Activated CD4-positive, alpha-beta T cell treated with anti-CD3 and anti-CD28 coated beads for 36 hours (primary cell): ENCODE data around the gene NKX2-3. TPM values are rescaled to one million over a fixed set of nuclear protein-coding genes. Genes with fewer than 3 reads are reported as not detected.

Experiments used
- ATAC-seq: fragments of 200-7000 bp; cut with Tn5 transposase; one replicate; pipeline ENCODE4 v1.10.0; 2021; ENCODE audit warnings: mild to moderate bottlenecking, moderate library complexity
- CTCF ChIA-PET: fragments of 350-600 bp; sonication (Branson Sonifier 250); formaldehyde crosslinking; loops from one replicate; lab custom pipeline; 2021; ENCODE audit warnings: antibody characterized with exemption; lab: Charles Lee
- POLR2A ChIA-PET: fragments of 350-600 bp; sonication (Branson Sonifier 250); formaldehyde crosslinking; loops from one replicate; lab custom pipeline; 2021; ENCODE audit warnings: antibody characterized with exemption, inconsistent platforms; lab: Charles Lee
- DNase-seq: peaks from one replicate; pipeline ENCODE4 v3.0.0-alpha.2; 2020
- H3K27ac Mint-ChIP-seq: one replicate; pipeline ENCODE4 v1.8.0; 2021; ENCODE audit warnings: mixed read lengths
- H3K27me3 Mint-ChIP-seq: one replicate; pipeline ENCODE4 v1.8.0; 2021; ENCODE audit warnings: mixed read lengths
- H3K36me3 Mint-ChIP-seq: one replicate; pipeline ENCODE4 v1.8.0; 2021; ENCODE audit warnings: low read depth, mixed read lengths
- H3K4me1 Mint-ChIP-seq: one replicate; pipeline ENCODE4 v1.8.0; 2021; ENCODE audit warnings: mixed read lengths
- H3K4me3 Mint-ChIP-seq: one replicate; pipeline ENCODE4 v1.8.0; 2021; ENCODE audit warnings: mild to moderate bottlenecking, moderate library complexity, mixed read lengths
- H3K9me3 Mint-ChIP-seq: one replicate; pipeline ENCODE4 v1.8.0; 2021; ENCODE audit warnings: low read depth, mixed read lengths
- intact Hi-C, 2 experiments: fragments of 100-400 bp; cut with DNase I in 1 of 2; cut with micrococcal nuclease in 1 of 2; formaldehyde crosslinking; loops; one replicate each; pipeline versions ENCODE4 v1.14.2 to v1.15.1; 2022 to 2024; cut with DNase I, micrococcal nuclease
- total RNA-seq, 2 experiments: library from RNA; stranded (reverse); gene quantifications; one replicate each; pipeline ENCODE4 v1.2.3, GENCODE V29; 2021

The NKX2-3 gene
- total RNA-seq, 2 experiments from 2014 or later: not detected

- peaks cover 34% of the 10 kb centered on the region for H3K4me1 Mint-ChIP-seq
- H3K36me3 Mint-ChIP-seq: no peaks in the 10 kb centered on the region
- ATAC-seq: peak; percentile 26
- ChIA-PET POLR2A (no interaction called here), CTCF (interaction anchor here (0.6 kb wide), 1 partner anchor 69 kb away, joined by 5 read pairs; no protein-coding TSS in a partner anchor)
- no peaks in the 10 kb centered on the region for H3K9me3 Mint-ChIP-seq
- intact Hi-C loops: loop anchor here (5.0 to 10.0 kb wide), 3 partner anchors 103 to 1700 kb away; partner anchors contain the start of genes TLX1 (in 2 of the 2) and GOT1 (in 1 of the 2)
- peak; percentile 47 for DNase-seq
- peaks cover 83% of the 10 kb centered on the region for H3K27me3 Mint-ChIP-seq
- no peak overlapping the region for H3K4me3 Mint-ChIP-seq
- no peak overlapping the region for H3K27ac Mint-ChIP-seq
These were observed 2.4 kb downstream of the NKX2-3 start for GRCh38 chr10:99534939-99535763.

GRCh38 chr10:99535764-99536337 is 3.1 kb downstream of the NKX2-3 start:
- ChIA-PET POLR2A (no interaction called here), CTCF (interaction anchor here (0.7 kb wide), 1 partner anchor 90 kb away, joined by 3 read pairs; no protein-coding TSS in a partner anchor)
- no peak overlapping the region for H3K27ac Mint-ChIP-seq
- ATAC-seq: no peak
- no peaks in the 10 kb centered on the region for H3K36me3 Mint-ChIP-seq
- no peak overlapping the region for H3K4me3 Mint-ChIP-seq
- H3K27me3 Mint-ChIP-seq: peaks cover 79% of the 10 kb centered on the region
- no peak for DNase-seq
- H3K9me3 Mint-ChIP-seq: no peaks in the 10 kb centered on the region
- H3K4me1 Mint-ChIP-seq: peaks cover 31% of the 10 kb centered on the region
- intact Hi-C loops: loop anchor here (10.0 kb wide), 2 partner anchors 1599 to 1699 kb away; partner anchors contain the start of gene TLX1 (in 2 of the 2)

GRCh38 chr10:99536338-99537085 is 3.8 kb downstream of the NKX2-3 start:
- DNase-seq (peak; percentile 43), ATAC-seq (no peak)
- Mint-ChIP-seq H3K27ac (no peak overlapping the region), H3K36me3 (no peaks in the 10 kb centered on the region), H3K4me3 (no peak overlapping the region), H3K27me3 (peaks cover 78% of the 10 kb centered on the region), H3K9me3 (no peaks in the 10 kb centered on the region), H3K4me1 (peaks cover 31% of the 10 kb centered on the region)
- intact Hi-C loops: loop anchor here (10.0 kb wide), 2 partner anchors 1598 to 1698 kb away; partner anchors contain the start of gene TLX1 (in 2 of the 2)
- ChIA-PET CTCF (interaction anchor here (0.6 to 0.7 kb wide), 2 partner anchors 23 to 91 kb away, joined by 3 read pairs; no protein-coding TSS in a partner anchor), POLR2A (no interaction called here)

DNA sequence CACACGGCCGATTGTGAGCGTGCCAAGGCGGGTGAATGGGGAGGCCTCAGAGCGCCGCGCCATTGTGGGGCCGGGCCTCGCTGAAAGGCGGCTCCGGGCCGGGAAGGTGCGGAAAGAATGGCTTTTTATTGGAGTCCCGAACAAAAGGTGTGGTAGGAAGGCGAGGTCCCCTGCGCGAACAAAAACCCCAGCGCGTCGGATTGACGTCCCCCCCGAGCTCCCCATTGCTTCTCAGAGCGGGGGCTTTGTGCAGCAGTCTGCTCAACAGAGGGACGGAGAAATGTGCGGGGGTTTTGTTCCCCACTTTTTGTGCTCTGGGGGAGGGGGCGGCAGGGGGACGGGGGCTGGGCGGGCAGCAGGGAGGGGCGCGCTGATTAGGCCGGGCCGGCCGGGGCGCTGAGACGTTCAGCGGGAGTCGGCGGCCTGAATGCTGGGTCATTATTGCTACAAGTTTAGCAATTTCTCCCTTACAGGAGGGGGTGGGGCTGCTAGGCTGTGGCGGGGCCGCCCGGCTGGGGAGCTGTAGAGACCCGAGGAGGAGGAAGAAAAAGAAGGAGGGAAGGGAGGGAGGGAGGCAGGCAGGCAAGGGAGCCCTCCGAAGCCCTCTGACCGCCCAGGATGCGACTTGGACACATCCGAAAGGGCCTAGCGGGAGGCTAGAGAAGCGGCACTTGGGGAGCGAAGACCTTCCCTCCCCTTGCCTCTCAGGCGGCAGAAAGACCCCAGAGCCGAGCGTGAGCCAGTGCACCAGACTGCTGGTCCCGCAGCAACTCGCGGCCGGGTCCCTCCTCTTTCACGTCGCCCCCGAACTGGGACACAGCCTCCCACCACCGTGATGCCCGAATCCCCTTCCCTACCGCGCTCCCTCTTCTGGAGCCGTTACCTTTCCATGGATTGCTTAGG is 4.6 kb downstream of the NKX2-3 start:
- DNase-seq (no peak), ATAC-seq (no peak)
- no peak overlapping the region for H3K27ac Mint-ChIP-seq
- no peak overlapping the region for H3K4me3 Mint-ChIP-seq
- H3K4me1 Mint-ChIP-seq: peaks cover 25% of the 10 kb centered on the region
- ChIA-PET CTCF (interaction anchor here (0.6 kb wide), 1 partner anchor 24 kb away, joined by 3 read pairs; no protein-coding TSS in a partner anchor), POLR2A (no interaction called here)
- no peaks in the 10 kb centered on the region for H3K36me3 Mint-ChIP-seq
- no peaks in the 10 kb centered on the region for H3K9me3 Mint-ChIP-seq
- H3K27me3 Mint-ChIP-seq: peaks cover 71% of the 10 kb centered on the region
- intact Hi-C loops: loop anchor here (10.0 kb wide), 2 partner anchors 1597 to 1697 kb away; partner anchors contain the start of gene TLX1 (in 2 of the 2)

GRCh38 chr10:99537989-99538917 is 5.5 kb downstream of the NKX2-3 start:
- DNase-seq (no peak), ATAC-seq (no peak)
- H3K4me1 Mint-ChIP-seq: peaks cover 17% of the 10 kb centered on the region
- H3K27ac Mint-ChIP-seq: no peak overlapping the region
- H3K27me3 Mint-ChIP-seq: peaks cover 68% of the 10 kb centered on the region
- H3K4me3 Mint-ChIP-seq: no peak overlapping the region
- H3K9me3 Mint-ChIP-seq: no peaks in the 10 kb centered on the region
- intact Hi-C loops: loop anchor here (10.0 kb wide), 2 partner anchors 1597 to 1697 kb away; partner anchors contain the start of gene TLX1 (in 2 of the 2)
- no peaks in the 10 kb centered on the region for H3K36me3 Mint-ChIP-seq
- POLR2A ChIA-PET: no interaction called here
- CTCF ChIA-PET: interaction anchor here (0.7 kb wide), 1 partner anchor 122 kb away, joined by 3 read pairs; no protein-coding TSS in a partner anchor

DNA sequence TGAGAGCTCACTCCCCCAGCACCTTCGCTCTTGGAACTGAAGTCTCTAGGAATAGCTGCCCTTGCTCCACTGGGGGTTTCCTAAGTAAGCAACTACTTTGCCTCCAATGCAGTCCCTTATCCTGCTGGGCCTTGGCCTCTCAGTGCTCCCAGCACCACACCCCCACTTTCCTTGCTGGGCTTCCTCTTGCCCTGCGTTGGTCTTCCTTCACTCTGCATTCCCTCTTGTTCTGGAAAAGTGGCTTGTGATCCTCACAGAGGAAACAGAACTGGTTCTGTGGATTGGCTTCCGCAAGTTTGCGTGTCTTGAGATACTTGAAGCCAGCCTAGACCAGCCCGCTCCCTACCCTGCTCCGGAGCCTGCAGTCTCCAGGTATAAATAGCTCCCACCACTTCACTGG is 6.4 kb downstream of the NKX2-3 start:
- Mint-ChIP-seq H3K36me3 (no peaks in the 10 kb centered on the region), H3K27me3 (peaks cover 65% of the 10 kb centered on the region), H3K9me3 (no peaks in the 10 kb centered on the region), H3K27ac (no peak overlapping the region), H3K4me3 (no peak overlapping the region), H3K4me1 (peaks cover 15% of the 10 kb centered on the region)
- CTCF ChIA-PET: no interaction called here
- POLR2A ChIA-PET: no interaction called here
- DNase-seq: no peak
- intact Hi-C loops: loop anchor here (10.0 kb wide), 2 partner anchors 1596 to 1696 kb away; partner anchors contain the start of gene TLX1 (in 2 of the 2)
- no peak for ATAC-seq

- no peak for ATAC-seq
- ChIA-PET CTCF (no interaction called here), POLR2A (no interaction called here)
- peaks cover 10% of the 10 kb centered on the region for H3K4me1 Mint-ChIP-seq
- peaks cover 63% of the 10 kb centered on the region for H3K27me3 Mint-ChIP-seq
- no peaks in the 10 kb centered on the region for H3K9me3 Mint-ChIP-seq
- intact Hi-C loops: loop anchor here (10.0 kb wide), 2 partner anchors 1595 to 1695 kb away; partner anchors contain the start of gene TLX1 (in 2 of the 2)
- no peak overlapping the region for H3K27ac Mint-ChIP-seq
- no peak overlapping the region for H3K4me3 Mint-ChIP-seq
- no peaks in the 10 kb centered on the region for H3K36me3 Mint-ChIP-seq
- no peak for DNase-seq
These were observed 7.1 kb downstream of the NKX2-3 start for GRCh38 chr10:99539820-99540219.

DNA sequence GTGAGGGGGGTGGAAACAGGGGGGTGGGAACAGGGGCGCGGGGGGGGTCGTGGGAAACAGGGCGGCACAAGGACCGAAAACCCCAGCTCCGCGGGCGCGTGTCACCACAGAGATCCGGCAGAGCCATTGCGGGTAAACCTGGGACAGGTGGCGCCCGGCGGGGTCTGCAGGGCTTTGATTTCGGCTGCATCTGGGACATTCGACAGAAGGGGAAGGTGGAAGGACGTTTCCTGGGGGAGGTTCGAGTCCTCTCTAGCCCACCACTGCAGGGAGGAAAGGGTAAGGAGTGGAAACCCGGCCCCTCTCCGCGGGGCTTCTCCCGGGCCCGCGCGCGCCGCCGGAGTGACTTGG is 7.5 kb downstream of the NKX2-3 start:
- Mint-ChIP-seq H3K4me1 (peaks cover 10% of the 10 kb centered on the region), H3K36me3 (no peaks in the 10 kb centered on the region), H3K27me3 (peaks cover 62% of the 10 kb centered on the region), H3K9me3 (no peaks in the 10 kb centered on the region), H3K4me3 (no peak overlapping the region), H3K27ac (no peak overlapping the region)
- CTCF ChIA-PET: no interaction called here
- intact Hi-C loops: no loop called here
- DNase-seq: no peak
- POLR2A ChIA-PET: no interaction called here
- no peak for ATAC-seq

DNA sequence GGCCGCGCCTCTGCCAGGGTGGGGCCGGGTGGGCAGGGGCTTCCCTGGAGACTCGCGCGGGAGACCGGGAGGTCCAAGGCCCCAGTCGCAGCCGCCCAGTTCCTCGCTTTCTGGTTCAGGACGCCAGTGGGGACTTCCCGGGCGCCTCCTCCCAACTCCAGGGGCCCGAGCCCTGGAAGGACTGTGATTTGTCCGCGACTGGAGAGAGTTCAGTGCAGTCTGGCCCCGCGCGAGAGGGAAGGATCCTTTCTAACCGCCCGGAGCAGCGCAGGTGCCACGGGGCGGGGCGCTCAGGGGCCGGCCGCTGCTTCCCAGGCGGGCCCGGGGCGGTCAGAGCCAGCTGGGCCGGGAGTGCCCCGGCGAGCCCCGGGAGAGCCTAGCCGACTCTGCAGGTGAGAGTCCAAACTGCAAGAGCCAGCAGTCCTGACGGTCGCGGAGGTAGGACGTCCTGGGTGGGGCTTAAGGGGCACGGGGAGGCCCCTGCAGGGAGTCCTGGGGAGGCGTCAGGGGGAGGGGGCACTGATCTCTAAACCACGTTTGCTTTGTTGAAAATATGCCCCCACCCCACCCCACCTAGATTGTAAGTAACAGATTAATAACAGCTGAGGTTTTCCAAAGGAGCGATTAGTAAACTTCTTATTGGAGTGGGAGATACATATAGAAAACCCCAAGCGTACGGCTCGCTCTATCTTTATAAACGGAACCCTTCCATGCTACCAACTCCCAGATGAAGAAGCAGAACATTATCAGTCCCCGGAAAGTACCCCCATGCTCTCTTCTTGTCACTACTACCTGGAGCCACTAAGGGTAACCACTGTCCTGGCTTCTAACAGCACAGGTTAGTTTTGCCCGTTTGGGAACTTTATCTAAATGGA is 8.2 kb downstream of the NKX2-3 start:
- no peak for ATAC-seq
- intact Hi-C loops: no loop called here
- no peak for DNase-seq
- Mint-ChIP-seq H3K27ac (no peak overlapping the region), H3K4me1 (peaks cover 6% of the 10 kb centered on the region), H3K27me3 (peaks cover 66% of the 10 kb centered on the region), H3K4me3 (no peak overlapping the region), H3K9me3 (no peaks in the 10 kb centered on the region), H3K36me3 (no peaks in the 10 kb centered on the region)
- ChIA-PET POLR2A (no interaction called here), CTCF (interaction anchor here (0.6 to 1.7 kb wide), 2 partner anchors 19 to 33 kb away, joined by 3 to 5 read pairs; no protein-coding TSS in a partner anchor)
